Panc1 (cell line): ENCODE measurements around the gene PPP1R1B. TPM values are rescaled to one million over a fixed set of nuclear protein-coding genes. Genes with fewer than 3 reads are reported as not detected.
A peak's percentile ranks its signal among the peaks of the same experiment; 100 is the strongest.

Source experiments
- ATAC-seq: fragments of 200-7000 bp; cut with Tn5 transposase; 2 replicates; pipeline ENCODE4 v1.9.1; 2020; ENCODE audit warnings: mild to moderate bottlenecking, moderate library complexity
- BruUV-seq: library from RNA; stranded (reverse); fragments of 400-500 nt; replicated peaks from 2 replicates; lab custom pipeline; 2021; lab: Mats Ljungman, UMichigan
- CTCF ChIA-PET: fragments of 300-600 bp; sonication (Branson Sonifier 250); formaldehyde crosslinking; loops from one replicate; lab custom pipeline; 2022; ENCODE audit warnings: antibody characterized with exemption; lab: Charles Lee
- POLR2A ChIA-PET: fragments of 300-600 bp; sonication (Branson Sonifier 250); formaldehyde crosslinking; loops from one replicate; lab custom pipeline; 2022; ENCODE audit warnings: antibody characterized with exemption; lab: Charles Lee
- DNase-seq: peaks from one replicate; pipeline ENCODE4 v3.0.0-alpha.2; 2010; ENCODE audit warnings: low read depth, low spot score
- H3K27ac ChIP-seq: 2 replicates; pipeline ENCODE4 v1.5.1; 2011; ENCODE audit warnings: mild to moderate bottlenecking, low read length, inconsistent platforms
- H3K27me3 ChIP-seq: fragments of 200-500 bp; sonication (Bioruptor generic); 2 replicates; pipeline ENCODE4 v1.6.0; 2014; ENCODE audit warnings: low read length, inconsistent platforms; ENCODE audit not compliant: control insufficient read depth, insufficient read depth
- H3K36me3 ChIP-seq: fragments of 200-500 bp; sonication (Bioruptor generic); 2 replicates; pipeline ENCODE4 v1.5.1; 2014; ENCODE audit warnings: inconsistent platforms, mild to moderate bottlenecking, low read length, moderate library complexity; ENCODE audit not compliant: control insufficient read depth, insufficient read depth
- H3K4me1 ChIP-seq: 2 replicates; pipeline ENCODE4 v1.5.1; 2011; ENCODE audit warnings: inconsistent platforms, mild to moderate bottlenecking, low read length, moderate library complexity; ENCODE audit not compliant: control insufficient read depth, insufficient read depth
- H3K4me3 ChIP-seq, 2 experiments: 2 replicates each; pipeline ENCODE4 v1.5.1; 2011 to 2012; ENCODE audit warnings: low read depth in 2 of 2, low read length in 2 of 2, mild to moderate bottlenecking in 2 of 2, inconsistent platforms in 1 of 2, moderate library complexity in 1 of 2
- H3K9me3 ChIP-seq: fragments of 200-500 bp; sonication (Bioruptor generic); 2 replicates; pipeline ENCODE4 v1.5.1; 2014; ENCODE audit warnings: low read depth, mild to moderate bottlenecking, inconsistent platforms, low read length, moderate library complexity; ENCODE audit not compliant: control insufficient read depth, insufficient read depth
- CTCF ChIP-seq: fragments of 450-650 bp; IDR thresholded peaks from 2 replicates; pipeline ENCODE4 v1.5.1; 2017; ENCODE audit warnings: mild to moderate bottlenecking
- POLR2AphosphoS5 ChIP-seq: IDR thresholded peaks from 2 replicates; pipeline ENCODE4 v1.6.1; 2012; ENCODE audit warnings: mild to moderate bottlenecking, low read depth, low read length, moderate library complexity
- REST ChIP-seq, 2 experiments: IDR thresholded peaks; 2 replicates each; pipeline ENCODE4 v1.6.1; 2011 to 2012; ENCODE audit warnings: low read depth in 2 of 2, control low read depth in 1 of 2, low read length in 1 of 2, mild to moderate bottlenecking in 1 of 2, moderate library complexity in 1 of 2; ENCODE audit not compliant: insufficient read depth in 1 of 2
- SIN3A ChIP-seq: IDR thresholded peaks from 2 replicates; pipeline ENCODE4 v1.6.1; 2012; ENCODE audit warnings: low read depth, mild to moderate bottlenecking, low read length, moderate library complexity, borderline replicate concordance; ENCODE audit not compliant: insufficient read depth
- TCF7L2 ChIP-seq: IDR thresholded peaks from 2 replicates; pipeline ENCODE4 v1.6.1; 2011; ENCODE audit warnings: mild to moderate bottlenecking, low read depth, low read length, inconsistent platforms
- in situ Hi-C: cut with HindIII; loops from 2 replicates; pipeline ENCODE4 v1.10.0; 2016; ENCODE audit warnings: low sequenced_read_pairs, low pct_unique_long_range_greater_than_20kb
- intact Hi-C: fragments of 100-400 bp; cut with micrococcal nuclease; formaldehyde crosslinking; loops from one replicate; pipeline ENCODE4 v1.10.0; 2022; ENCODE audit not compliant: unreplicated experiment
- total RNA-seq: library from RNA; stranded (reverse); gene quantifications from one replicate; pipeline ENCODE4 v1.2.1, GENCODE V29; 2021; ENCODE audit not compliant: unreplicated experiment

PPP1R1B gene
- total RNA-seq, 1 experiment from 2014 or later = 45.7 TPM

GRCh38 chr17:39635614-39636176 is 8.9 kb downstream of the PPP1R1B start:
- in situ Hi-C loops = no loop called here
- BruUV-seq = no TSS peak
- ChIA-PET CTCF (interaction anchor here (1.6 kb wide), 1 partner anchor 14 kb away, joined by 3 read pairs; no protein-coding TSS in a partner anchor), POLR2A (no interaction called here)
- intact Hi-C loops = no loop called here
- TF ChIP-seq TCF7L2 (no peak), REST (IDR thresholded peaks at IDR 0.05; ENCODE audit: insufficient read depth in 1 of 2, low read depth in 2 of 2, low read length in 1 of 2) (no peak), POLR2AphosphoS5 (no peak), CTCF (no peak), SIN3A (no peak)
- ATAC-seq (no peak), DNase-seq (no peak)
- Histone ChIP-seq H3K9me3 (no peaks in the 10 kb centered on the region), H3K27ac (peak overlapping the region; percentile 91), H3K27me3 (no peaks in the 10 kb centered on the region), H3K36me3 (peaks cover 3% of the 10 kb centered on the region; the same call in 1 of the 2 replicates), H3K4me3 (no peak overlapping the region), H3K4me1 (peaks cover 59% of the 10 kb centered on the region)

- TF ChIP-seq POLR2AphosphoS5 (no peak), TCF7L2 (no peak)
- DNase-seq = no peak
- Histone ChIP-seq H3K36me3 (peaks cover 3% of the 10 kb centered on the region; the same call in 1 of the 2 replicates), H3K9me3 (no peaks in the 10 kb centered on the region), H3K27ac (peak overlapping the region; percentile 91), H3K27me3 (no peaks in the 10 kb centered on the region), H3K4me3 (peak overlapping the region; percentile 83), H3K4me1 (peaks cover 58% of the 10 kb centered on the region)
- ChIA-PET CTCF (no interaction called here), POLR2A (no interaction called here)
- peak; percentile 15 for ATAC-seq
- BruUV-seq = no TSS peak
- intact Hi-C loops = no loop called here
- in situ Hi-C loops = no loop called here
These were observed 9.8 kb downstream of the PPP1R1B start for GRCh38 chr17:39636587-39636926.

GRCh38 chr17:39636927-39637736 is 10.4 kb downstream of the PPP1R1B start, which contains the start of gene STARD3:
TSS of gene STARD3 (plus strand) at chr17:39637144. CDS start at chr17:39653532, 16,388 bp downstream.
- no peaks in the 10 kb centered on the region for H3K27me3 ChIP-seq
- in situ Hi-C loops = no loop called here
- H3K4me3 ChIP-seq = peak within 1 kb of the TSS; percentile 83
- no TSS peak for BruUV-seq
- ATAC-seq = peak; percentile 94
- POLR2A ChIA-PET = no interaction called here
- H3K9me3 ChIP-seq = no peaks in the 10 kb centered on the region
- intact Hi-C loops = no loop called here
- H3K4me1 ChIP-seq = peaks cover 52% of the 10 kb centered on the region
- peak within 1 kb of the TSS; percentile 91 for H3K27ac ChIP-seq
- DNase-seq = no peak
- CTCF ChIA-PET = no interaction called here
- H3K36me3 ChIP-seq = peaks cover 3% of the 10 kb centered on the region; the same call in 1 of the 2 replicates
- TF ChIP-seq POLR2AphosphoS5 (peak; percentile 44; the same call in 1 of the 2 replicates), REST (IDR thresholded peaks at IDR 0.05; ENCODE audit: insufficient read depth in 1 of 2, low read depth in 2 of 2, low read length in 1 of 2) (no peak)
